Smooth muscle cell (in vitro differentiated cells): ENCODE data around the gene KCMF1. TPM values are rescaled to one million over a fixed set of nuclear protein-coding genes. Genes with fewer than 3 reads are reported as not detected.

Source experiments
- DNase-seq: peaks from one replicate; lab custom pipeline; 2025; ENCODE audit not compliant: unreplicated experiment; lab: John Stamatoyannopoulos, UW
- H2AFZ ChIP-seq: fragments of 200-600 bp; sonication (generic); 2 replicates; pipeline ENCODE4 v1.6.0; 2016; ENCODE audit warnings: antibody characterized with exemption, low read depth, mild to moderate bottlenecking
- H3F3A ChIP-seq: fragments of 200-600 bp; sonication (generic); 2 replicates; pipeline ENCODE4 v1.6.0; 2017; ENCODE audit warnings: antibody characterized with exemption, low read depth
- H3K27ac ChIP-seq: fragments of 200-600 bp; sonication (generic); 2 replicates; pipeline ENCODE4 v1.5.1; 2016; ENCODE audit warnings: low read depth, mild to moderate bottlenecking
- H3K27me3 ChIP-seq: fragments of 200-600 bp; sonication (generic); 2 replicates; pipeline ENCODE4 v1.6.1; 2016; ENCODE audit warnings: low read depth, mild to moderate bottlenecking
- H3K36me3 ChIP-seq: fragments of 200-600 bp; sonication (generic); 2 replicates; pipeline ENCODE4 v1.5.1; 2016; ENCODE audit warnings: low read depth
- H3K4me1 ChIP-seq: fragments of 200-600 bp; sonication (generic); 2 replicates; pipeline ENCODE4 v1.5.1; 2016; ENCODE audit warnings: low read depth
- H3K4me2 ChIP-seq: fragments of 200-600 bp; sonication (generic); 2 replicates; pipeline ENCODE4 v1.6.0; 2016; ENCODE audit warnings: mild to moderate bottlenecking
- H3K4me3 ChIP-seq: fragments of 200-600 bp; sonication (generic); 2 replicates; pipeline ENCODE4 v1.5.1; 2016; ENCODE audit warnings: mild to moderate bottlenecking
- H3K79me2 ChIP-seq: fragments of 200-600 bp; sonication (generic); 2 replicates; pipeline ENCODE4 v1.6.0; 2016; ENCODE audit warnings: low read depth, mild to moderate bottlenecking
- H3K9ac ChIP-seq: fragments of 200-600 bp; sonication (generic); 2 replicates; pipeline ENCODE4 v1.6.0; 2016; ENCODE audit warnings: low read depth
- H3K9me3 ChIP-seq: fragments of 200-600 bp; sonication (generic); replicated peaks from 2 replicates; pipeline ENCODE4 v1.5.1; 2016; ENCODE audit warnings: low read depth
- H4K20me1 ChIP-seq: fragments of 200-600 bp; sonication (generic); 2 replicates; pipeline ENCODE4 v1.6.0; 2016; ENCODE audit warnings: low read depth
- CTCF ChIP-seq: fragments of 200-600 bp; sonication (generic); IDR thresholded peaks from 2 replicates; pipeline ENCODE4 v1.5.1; 2017; ENCODE audit warnings: borderline replicate concordance, mild to moderate bottlenecking, antibody characterized with exemption; ENCODE audit not compliant: insufficient read depth, poor library complexity, severe bottlenecking
- WGBS: methylation state at CpG from one replicate; pipeline ENCODE4 v1.1.7; 2016; ENCODE audit warnings: low lambda C conversion rate; 5-methylcytosine and 5-hydroxymethylcytosine counted together
- polyA plus RNA-seq: library from polyadenylated mRNA; unstranded; fragments of >200 nt; fragmentation: Nextera tagmentation; extraction: Ambion mirVana; gene quantifications from 2 replicates; pipeline ENCODE4 v1.2.1, GENCODE V29; 2016
- total RNA-seq: library from RNA; depleted of rRNA; stranded (reverse); fragments of >200 nt; gene quantifications from 2 replicates; pipeline ENCODE4 v1.2.3, GENCODE V29; 2014

Gene KCMF1
- total and polyA plus RNA-seq, 2 experiments from 2014 or later: 56.5 to 65.0 TPM

GRCh38 chr2:84962917-84963316, 8.0 kb upstream of the KCMF1 start:
- Histone ChIP-seq H3F3A (no peaks in the 10 kb centered on the region), H3K4me3 (no peak overlapping the region), H3K27ac (no peak overlapping the region), H2AFZ (no peak overlapping the region), H3K27me3 (no peaks in the 10 kb centered on the region), H3K79me2 (peaks cover 17% of the 10 kb centered on the region), H3K9me3 (no peaks in the 10 kb centered on the region), H3K36me3 (no peaks in the 10 kb centered on the region), H3K4me2 (no peak overlapping the region), H3K4me1 (peaks cover 20% of the 10 kb centered on the region), H3K9ac (no peak overlapping the region), H4K20me1 (peaks cover 9% of the 10 kb centered on the region)
- WGBS: 94% methylated on average over 4 of the region's 4 CpGs
- DNase-seq: no peak
- no peak for TF ChIP-seq CTCF

GRCh38 chr2:84963323-84963691, 7.7 kb upstream of the KCMF1 start:
- no peak for TF ChIP-seq CTCF
- peaks cover 19% of the 10 kb centered on the region for H3K4me1 ChIP-seq
- no peak overlapping the region for H3K4me3 ChIP-seq
- DNase-seq: no peak
- 96% methylated on average over 2 of the region's 2 CpGs for WGBS
- peaks cover 9% of the 10 kb centered on the region for H4K20me1 ChIP-seq
- H3K36me3 ChIP-seq: no peaks in the 10 kb centered on the region
- H3K9ac ChIP-seq: no peak overlapping the region
- no peak overlapping the region for H3K27ac ChIP-seq
- H3K27me3 ChIP-seq: no peaks in the 10 kb centered on the region
- H3K9me3 ChIP-seq: no peaks in the 10 kb centered on the region
- H3K79me2 ChIP-seq: peaks cover 21% of the 10 kb centered on the region
- H3F3A ChIP-seq: no peaks in the 10 kb centered on the region
- no peak overlapping the region for H3K4me2 ChIP-seq
- H2AFZ ChIP-seq: no peak overlapping the region

- H3K79me2 ChIP-seq: peaks cover 26% of the 10 kb centered on the region
- no peak for TF ChIP-seq CTCF
- H3K4me3 ChIP-seq: no peak overlapping the region
- H3K4me1 ChIP-seq: peaks cover 16% of the 10 kb centered on the region
- no peaks in the 10 kb centered on the region for H3K27me3 ChIP-seq
- no peaks in the 10 kb centered on the region for H3K9me3 ChIP-seq
- H3K4me2 ChIP-seq: no peak overlapping the region
- H3K27ac ChIP-seq: no peak overlapping the region
- H3K36me3 ChIP-seq: no peaks in the 10 kb centered on the region
- H3F3A ChIP-seq: no peaks in the 10 kb centered on the region
- H3K9ac ChIP-seq: no peak overlapping the region
- no peak for DNase-seq
- peaks cover 9% of the 10 kb centered on the region for H4K20me1 ChIP-seq
- WGBS: 83% methylated on average over 9 of the region's 9 CpGs
- H2AFZ ChIP-seq: no peak overlapping the region
Measured at GRCh38 chr2:84963692-84964405, 7.1 kb upstream of the KCMF1 start.

- Histone ChIP-seq H2AFZ (no peak overlapping the region), H3K36me3 (no peaks in the 10 kb centered on the region), H4K20me1 (peaks cover 9% of the 10 kb centered on the region), H3K4me2 (no peak overlapping the region), H3K27ac (no peak overlapping the region), H3K4me3 (no peak overlapping the region), H3K9ac (no peak overlapping the region), H3F3A (peaks cover 1% of the 10 kb centered on the region), H3K9me3 (no peaks in the 10 kb centered on the region), H3K79me2 (peaks cover 34% of the 10 kb centered on the region), H3K27me3 (no peaks in the 10 kb centered on the region), H3K4me1 (peaks cover 16% of the 10 kb centered on the region)
- WGBS: 96% methylated on average over 9 of the region's 9 CpGs
- TF ChIP-seq CTCF: no peak
- no peak for DNase-seq
Measured at GRCh38 chr2:84964406-84965191, 6.4 kb upstream of the KCMF1 start.
